Measurements from ENCODE around the gene LSP1. TPM values are rescaled to one million over a fixed set of nuclear protein-coding genes. Genes with fewer than 3 reads are reported as not detected.
"Not testable (repeated sequence)": the region's sequence is repeated elsewhere in the genome, so short reads cannot be mapped to it uniquely, and the experiment has no call there.

The LSP1 gene
- total and polyA plus RNA-seq, 8 donors: 2.4 to 26.8 (median 9.9) TPM

- Histone ChIP-seq H3K36me3 (no peaks in the 10 kb centered on the region), H3K4me1 (no peaks in the 10 kb centered on the region), H3K27ac (no peak overlapping the region), H3K27me3 (no peaks in the 10 kb centered on the region), H3K4me3 (no peak overlapping the region), H3K9me3 (no peaks in the 10 kb centered on the region)
- peak in 1 of 6 donors; percentile 56 for DNase-seq
- WGBS, 2 donors: 84 to 87% methylated on average over 14 of the region's 14 CpGs
- no peak for FAIRE-seq
- ATAC-seq: no peak
- no peak for TF ChIP-seq CTCF (IDR thresholded peaks at IDR 0.05)
- intact Hi-C loops (cut with DNase I): loop anchor here in 1 of 3 donors (5.0 kb wide), 1 partner anchor 269 kb away; no protein-coding TSS in a partner anchor
These were observed 30.7 kb downstream of the LSP1 start for GRCh38 chr11:1883346-1884302.

- no peaks in the 10 kb centered on the region for H3K4me1 ChIP-seq
- H3K27me3 ChIP-seq: no peaks in the 10 kb centered on the region
- intact Hi-C loops (cut with DNase I): loop anchor here in 1 of 3 donors (5.0 kb wide), 1 partner anchor 268 kb away; no protein-coding TSS in a partner anchor
- ATAC-seq (no peak), DNase-seq (no peak), FAIRE-seq (no peak)
- WGBS, 2 donors: 87 to 88% methylated on average over 5 of the region's 5 CpGs
- no peak overlapping the region for H3K27ac ChIP-seq
- H3K4me3 ChIP-seq: no peak overlapping the region
- H3K9me3 ChIP-seq: no peaks in the 10 kb centered on the region
- TF ChIP-seq CTCF (IDR thresholded peaks at IDR 0.05): no peak
- no peaks in the 10 kb centered on the region for H3K36me3 ChIP-seq
These were observed 31.4 kb downstream of the LSP1 start for GRCh38 chr11:1884303-1884700.

- 88 to 94% methylated on average over 13 of the region's 13 CpGs for WGBS, 2 donors
- H3K36me3 ChIP-seq; ATAC-seq; H3K4me1 ChIP-seq; FAIRE-seq; H3K27ac ChIP-seq; DNase-seq; H3K4me3 ChIP-seq; H3K9me3 ChIP-seq; H3K27me3 ChIP-seq; intact Hi-C loops (cut with DNase I): not testable (repeated sequence)
These were observed 33.7 kb downstream of the LSP1 start for GRCh38 chr11:1886551-1886950.

GRCh38 chr11:1887451-1888346, 34.8 kb downstream of the LSP1 start:
- ATAC-seq (peak; percentile 36 to 48 (median 43)), FAIRE-seq (no peak), DNase-seq (peak in 3 of 6 donors; percentile 28 to 62 (median 41))
- no peak overlapping the region for H3K4me3 ChIP-seq
- H3K4me1 ChIP-seq: no peaks in the 10 kb centered on the region
- no peak for TF ChIP-seq CTCF (IDR thresholded peaks at IDR 0.05)
- 64 to 79% methylated on average over 11 of the region's 11 CpGs for WGBS, 2 donors
- no peaks in the 10 kb centered on the region for H3K27me3 ChIP-seq
- no peaks in the 10 kb centered on the region for H3K36me3 ChIP-seq
- H3K9me3 ChIP-seq: no peaks in the 10 kb centered on the region
- H3K27ac ChIP-seq: no peak overlapping the region
- intact Hi-C loops (cut with DNase I): no loop called here

- WGBS, 2 donors: 72 to 77% methylated on average over 9 of the region's 9 CpGs
- intact Hi-C loops (cut with DNase I): no loop called here
- no peaks in the 10 kb centered on the region for H3K27me3 ChIP-seq
These were observed 35.5 kb downstream of the LSP1 start for GRCh38 chr11:1888347-1888753.

More at GRCh38 chr11:1888347-1888753, 35.5 kb downstream of the LSP1 start:
- no peak for TF ChIP-seq CTCF (IDR thresholded peaks at IDR 0.05)
- no peaks in the 10 kb centered on the region for H3K4me1 ChIP-seq
- FAIRE-seq: no peak
- H3K4me3 ChIP-seq: no peak overlapping the region
- no peaks in the 10 kb centered on the region for H3K9me3 ChIP-seq
- H3K36me3 ChIP-seq: no peaks in the 10 kb centered on the region
- no peak overlapping the region for H3K27ac ChIP-seq
- ATAC-seq: no peak
- DNase-seq: peak in 3 of 6 donors; percentile 45 to 64 (median 55)
